ENCODE data around the gene RAX2.

Gene RAX2

GRCh38 chr19:3801412-3802096 is 29.5 kb upstream of the RAX2 start:
- peak; percentile 60 for DNase-seq

DNA sequence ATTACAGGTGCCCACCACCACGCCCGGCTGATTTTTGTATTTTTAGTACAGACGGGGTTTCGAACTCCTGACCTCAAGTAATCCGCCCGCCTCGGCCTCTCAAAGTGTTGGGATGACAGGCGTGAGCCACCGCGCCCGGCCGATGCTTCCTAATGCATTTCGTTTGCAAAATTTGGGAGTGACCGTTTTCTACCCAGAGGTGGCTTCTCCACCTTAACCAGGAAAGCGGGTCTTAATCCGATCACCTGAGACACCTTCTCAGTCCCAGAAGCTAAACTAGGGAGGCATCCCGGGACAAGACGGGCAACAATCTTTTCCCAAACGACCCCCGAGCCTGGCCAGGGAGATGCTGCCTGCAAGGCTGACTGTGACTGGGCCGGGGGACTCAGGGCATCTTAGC is 29.0 kb upstream of the RAX2 start:
- no peak for DNase-seq

DNA sequence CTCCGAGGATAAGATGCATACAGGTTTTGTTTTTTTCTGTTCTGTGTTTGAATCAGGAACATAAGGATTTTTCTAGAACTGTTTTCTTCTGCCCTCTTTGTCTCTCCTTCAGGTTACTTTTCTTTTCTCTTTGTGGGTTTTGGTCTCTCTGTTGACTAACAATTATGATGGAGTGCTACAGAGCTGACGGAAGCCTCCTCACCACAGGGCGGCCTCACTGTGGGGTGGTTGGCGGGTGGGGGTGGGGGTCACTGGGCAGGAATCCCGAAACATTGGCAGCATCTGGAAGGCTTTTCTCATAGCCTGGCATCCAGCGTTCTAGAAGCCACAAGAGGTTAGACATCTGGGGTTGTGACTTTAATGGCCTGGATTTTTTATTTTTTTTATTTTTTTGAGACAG is 26.1 kb upstream of the RAX2 start:
- peak; percentile 49 for DNase-seq

DNA sequence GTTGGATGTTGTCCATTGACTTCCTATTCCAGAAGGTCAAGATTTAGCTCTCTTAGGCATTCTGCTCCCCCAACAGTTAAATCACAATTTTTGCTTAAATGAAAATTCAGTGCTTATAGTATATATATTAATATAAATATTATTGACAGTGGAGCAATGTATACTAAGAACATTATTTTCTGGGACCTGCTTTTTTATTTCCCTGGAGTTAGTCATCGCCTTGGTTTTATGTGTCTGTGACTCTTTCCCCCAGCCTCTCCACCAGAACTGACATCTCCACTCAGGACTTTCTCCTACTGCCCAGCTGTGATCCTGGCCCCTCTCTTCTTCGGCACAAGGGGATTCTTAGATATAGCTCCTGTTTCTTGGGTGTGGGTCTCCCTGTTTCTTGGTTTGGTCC is 24.3 kb upstream of the RAX2 start:
- no peak for DNase-seq

GRCh38 chr19:3793799-3794198 is 21.8 kb upstream of the RAX2 start:
- no peak for DNase-seq

DNA sequence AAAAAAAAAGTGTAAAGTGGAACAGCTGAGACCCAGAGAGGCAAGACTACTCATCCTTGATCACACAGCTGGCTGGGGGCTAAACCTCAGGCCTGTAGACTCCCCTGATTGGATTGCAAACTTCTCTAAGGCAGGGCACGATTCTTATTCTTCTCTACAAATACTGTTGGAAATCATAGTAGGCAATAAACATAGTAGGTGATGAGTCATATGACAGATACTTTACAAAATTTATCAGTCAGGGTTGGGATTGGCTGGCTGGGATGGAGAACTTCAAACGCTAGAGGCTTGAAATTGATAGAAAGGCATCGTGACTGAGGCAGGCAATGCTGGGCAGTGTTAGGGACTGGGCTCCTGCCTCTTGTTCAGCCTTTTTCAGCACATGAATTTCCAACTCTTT is 20.1 kb upstream of the RAX2 start:
- no peak for DNase-seq

- no peak for DNase-seq
These were observed 18.9 kb upstream of the RAX2 start for GRCh38 chr19:3790941-3791340.

- DNase-seq, result no peak
These were observed 18.2 kb upstream of the RAX2 start for GRCh38 chr19:3790209-3790734.

- DNase-seq, result no peak
These were observed 17.2 kb upstream of the RAX2 start for GRCh38 chr19:3788996-3789778.

DNA sequence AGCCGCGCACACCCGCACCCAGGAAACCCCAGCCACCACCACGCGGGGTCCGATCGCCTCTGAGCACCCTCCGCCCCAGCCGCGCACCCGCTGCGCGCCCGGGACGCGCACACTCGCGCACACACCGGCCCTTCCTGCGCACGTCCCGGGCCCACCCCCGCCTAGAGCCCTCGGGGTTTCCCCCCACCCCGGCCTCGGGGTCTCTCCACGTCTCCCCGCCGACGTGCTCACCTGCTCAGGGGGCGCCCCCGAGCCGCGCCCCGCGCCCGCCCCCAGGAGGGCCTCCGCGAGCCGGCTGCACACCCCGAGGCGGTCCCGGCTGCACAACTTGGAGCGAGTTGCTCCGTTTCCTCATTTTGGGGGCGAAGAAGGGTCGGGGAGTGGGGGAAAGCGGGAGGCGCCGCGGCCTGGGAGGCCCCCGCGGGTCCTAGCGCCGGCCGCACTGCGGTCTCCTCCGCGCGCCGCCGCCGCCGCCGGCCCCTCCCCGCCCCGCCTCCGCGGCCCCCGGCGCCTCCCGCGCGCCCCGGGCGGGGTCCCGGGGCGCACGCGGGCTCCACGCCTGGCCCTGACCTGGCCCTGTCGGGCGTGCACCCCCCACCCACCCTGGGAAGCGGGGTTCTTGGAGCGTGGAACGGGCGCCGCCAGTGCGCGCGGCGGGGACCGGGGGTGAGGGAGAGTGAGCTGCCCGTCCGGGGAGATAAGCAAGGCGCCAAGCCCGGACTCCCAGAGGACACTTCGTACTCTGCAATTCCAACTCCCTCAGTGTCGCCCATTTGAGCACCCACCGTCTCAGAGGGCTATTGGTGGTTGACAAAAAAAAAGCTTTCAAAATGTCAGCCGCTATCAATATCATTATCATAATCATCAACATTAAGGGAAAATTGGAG is 14.2 kb upstream of the RAX2 start, which contains the start of gene MATK:
Gene MATK, minus strand, starts transcription at position 444 of the 887 bp plus-strand sequence. CDS start 1,246 bp downstream, outside the sequence.
- DNase-seq, result no peak

DNA sequence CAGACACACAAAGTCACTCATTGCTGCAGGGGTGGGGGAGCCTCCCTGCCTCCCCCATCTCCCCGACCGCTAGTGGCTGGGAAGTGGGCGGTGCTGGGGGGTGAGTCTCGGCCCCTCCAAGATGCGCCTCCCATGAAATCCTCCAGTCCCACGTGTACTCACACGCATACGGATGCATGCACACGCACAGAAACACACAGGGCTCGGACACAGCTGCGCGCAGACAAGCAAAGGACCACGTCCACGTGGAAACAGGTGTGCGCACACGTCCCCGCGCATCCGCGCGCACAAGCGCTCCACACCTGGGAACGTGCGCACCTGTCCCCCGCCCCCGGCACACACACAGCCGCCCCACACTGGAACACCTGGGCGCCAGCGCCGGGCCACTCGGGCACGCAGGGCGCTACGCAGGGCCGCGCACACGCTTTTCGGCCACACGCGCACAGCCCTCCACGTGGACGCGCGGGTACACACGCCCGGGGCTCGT is 13.5 kb upstream of the RAX2 start:
- no peak for DNase-seq

- DNase-seq, result no peak
These were observed 12.8 kb upstream of the RAX2 start for GRCh38 chr19:3784607-3785450.

GRCh38 chr19:3783660-3784584 is 11.9 kb upstream of the RAX2 start:
- no peak for DNase-seq

DNA sequence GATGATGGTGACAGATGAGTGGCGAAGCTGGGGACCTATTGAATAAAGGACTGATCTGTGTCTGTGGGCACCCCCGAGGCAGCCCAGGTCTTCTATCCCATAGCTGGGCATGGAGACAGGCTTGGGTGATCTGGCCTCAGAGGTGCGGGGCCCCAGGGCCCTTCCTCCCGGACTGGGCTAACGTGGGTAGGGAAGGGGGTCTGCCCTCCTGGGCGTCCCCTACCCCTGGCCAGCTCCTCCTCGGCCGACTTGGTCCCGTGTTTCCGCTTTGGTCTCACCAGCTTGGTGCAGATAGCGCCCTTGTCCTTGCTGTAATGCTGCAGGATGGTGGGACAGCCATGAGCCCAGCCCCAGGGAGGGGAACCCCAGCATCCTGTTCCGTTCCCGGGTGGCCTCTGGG is 10.9 kb upstream of the RAX2 start:
- DNase-seq, result no peak

DNA sequence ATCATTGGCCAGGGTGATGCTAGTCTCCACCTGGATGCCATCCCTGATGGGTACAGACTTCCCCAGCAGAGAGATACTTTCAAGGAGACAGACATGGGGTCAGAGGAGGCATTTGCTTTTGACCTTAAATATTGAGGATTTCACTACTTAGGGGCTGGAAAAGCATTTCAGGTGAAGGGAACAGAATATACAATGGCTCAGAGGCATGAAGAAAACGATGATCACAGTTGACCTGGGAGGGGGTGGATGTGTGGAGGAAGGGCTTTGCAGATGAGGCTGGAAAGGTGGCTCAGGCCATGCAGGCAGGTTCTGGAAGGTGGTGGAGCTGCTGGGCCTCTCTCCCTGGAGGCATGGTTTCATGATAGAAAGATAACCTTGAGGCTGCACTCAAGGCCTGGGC is 10.3 kb upstream of the RAX2 start:
- no peak for DNase-seq

DNA sequence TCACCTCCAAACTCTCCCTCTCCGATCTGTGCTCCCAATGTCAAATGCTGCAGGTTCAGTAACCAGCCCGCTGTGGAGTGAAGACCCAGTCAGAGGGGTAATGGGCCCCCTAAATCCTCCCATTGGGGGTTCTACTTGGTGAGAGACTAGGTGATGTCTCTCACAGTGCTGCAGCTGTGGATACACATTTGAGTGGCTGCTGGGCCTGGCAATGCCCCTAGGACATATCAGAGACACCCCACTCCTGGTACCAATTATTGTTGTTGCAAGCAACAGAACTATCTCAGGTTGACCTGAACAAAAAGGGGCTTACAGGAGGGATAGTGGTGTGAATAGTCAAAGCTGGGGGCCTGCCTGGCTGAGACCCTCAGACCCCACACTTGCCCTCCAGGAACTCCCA is 9.6 kb upstream of the RAX2 start:
- DNase-seq, result no peak

- DNase-seq, result no peak
These were observed 8.8 kb upstream of the RAX2 start for GRCh38 chr19:3780786-3781304.

- no peak for DNase-seq
These were observed 7.1 kb upstream of the RAX2 start for GRCh38 chr19:3778899-3779723.

DNA sequence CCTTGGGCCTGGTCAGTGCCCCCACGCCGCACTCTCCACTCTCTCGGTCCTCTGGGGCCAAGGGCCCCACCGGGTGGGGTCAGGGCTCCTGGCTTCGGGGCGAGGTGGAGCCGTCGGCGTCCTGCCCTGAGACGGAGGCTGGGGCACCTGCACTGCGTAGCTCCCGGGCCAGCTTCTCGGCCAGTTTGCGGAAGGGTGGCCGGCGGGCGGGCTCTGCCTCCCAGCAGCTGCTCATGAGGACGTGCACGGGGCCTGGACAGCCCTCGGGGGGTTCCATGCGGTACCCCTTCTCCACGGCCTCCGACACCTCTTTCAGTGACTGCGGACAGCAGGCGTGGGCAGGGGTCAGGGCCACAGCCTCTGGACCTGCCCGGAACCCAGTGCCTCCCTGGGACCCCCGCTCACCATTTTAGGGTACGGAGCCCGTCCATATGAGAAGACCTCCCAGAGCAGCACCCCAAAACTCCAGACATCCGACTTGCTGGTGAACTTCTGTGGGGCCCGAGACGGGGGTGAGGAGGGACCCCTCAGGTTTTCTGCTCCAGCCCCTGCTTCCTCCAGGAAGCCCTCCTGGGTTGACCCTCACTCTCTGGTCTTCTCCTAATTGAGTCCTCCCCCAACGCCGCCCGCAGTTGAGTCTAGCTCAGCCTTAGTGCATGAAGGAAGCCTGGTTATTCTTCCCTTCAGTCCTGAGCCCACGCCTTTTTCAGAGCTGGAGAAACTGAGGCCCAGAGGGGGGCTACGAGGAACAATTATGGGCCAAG is 6.3 kb upstream of the RAX2 start:
- no peak for DNase-seq

All from activated gamma-delta T cell (primary cell).